Stimulated activated CD4-positive, alpha-beta T cell treated with anti-CD3 and anti-CD28 coated beads, Interleukin-15, amount 100 ng/mL, for 24 hours (primary cell): ENCODE data around the gene RUNX2.

Source experiments
- DNase-seq: peaks from one replicate; pipeline ENCODE4 v3.0.0-alpha.2; 2020

Gene RUNX2

DNA sequence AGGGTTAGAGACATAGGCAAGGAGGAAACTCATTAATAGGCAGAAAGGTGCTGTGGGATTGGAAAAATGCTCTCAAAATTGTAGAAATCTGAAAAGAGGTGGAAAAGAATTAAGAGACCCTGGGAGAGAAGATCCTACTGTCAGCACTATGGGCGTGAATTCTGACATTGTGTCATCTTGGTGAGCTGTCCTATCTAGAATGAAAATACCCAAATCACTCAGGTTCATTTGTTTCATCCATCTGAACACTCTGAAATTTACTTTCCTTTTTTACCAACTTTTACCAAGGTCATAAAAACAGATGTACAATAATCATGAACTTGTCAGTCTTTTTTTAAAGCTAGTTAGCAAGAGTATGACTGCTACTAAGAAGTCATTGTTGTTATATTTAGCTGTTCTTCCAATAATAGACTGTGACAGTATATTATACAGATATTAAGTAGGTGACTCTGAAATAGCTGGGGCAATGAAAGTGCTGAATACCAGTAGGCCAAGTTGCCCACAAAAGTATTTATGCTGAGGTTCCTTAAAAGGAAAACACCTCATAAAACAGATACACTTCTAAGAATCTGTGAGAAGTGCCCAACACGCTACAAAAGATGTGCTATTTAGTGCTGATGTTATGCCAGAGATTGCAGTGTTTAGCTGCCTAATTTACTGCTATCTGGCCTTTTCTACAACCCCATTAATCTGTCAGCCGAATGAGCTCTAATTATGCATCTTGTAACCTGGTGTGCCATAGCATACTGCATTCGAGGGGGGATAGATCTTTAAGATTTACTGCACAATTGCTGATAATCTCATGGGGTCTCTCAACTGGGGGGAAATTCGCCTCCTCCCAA lies 267.1 kb downstream of the RUNX2 start:
- DNase-seq = no peak

DNA sequence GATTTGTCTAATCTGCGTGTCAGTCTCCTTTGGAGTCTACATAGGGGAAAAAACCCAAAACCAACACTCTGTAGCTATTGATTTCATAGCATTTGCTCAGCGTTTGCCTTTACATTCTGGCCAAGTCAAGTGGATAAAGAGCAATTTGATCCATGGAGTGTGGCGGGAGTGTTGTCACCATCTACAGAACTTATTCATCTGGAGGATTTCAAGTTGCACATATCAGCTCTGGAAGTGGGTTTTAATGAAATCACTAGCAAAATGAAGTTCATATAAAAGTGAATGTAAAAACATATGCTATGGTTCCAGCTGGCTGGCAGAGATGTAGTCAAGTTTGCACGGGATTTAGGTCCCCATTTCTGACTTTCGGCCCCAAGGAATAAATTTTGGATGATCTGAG lies 269.3 kb downstream of the RUNX2 start:
- DNase-seq = no peak

DNA sequence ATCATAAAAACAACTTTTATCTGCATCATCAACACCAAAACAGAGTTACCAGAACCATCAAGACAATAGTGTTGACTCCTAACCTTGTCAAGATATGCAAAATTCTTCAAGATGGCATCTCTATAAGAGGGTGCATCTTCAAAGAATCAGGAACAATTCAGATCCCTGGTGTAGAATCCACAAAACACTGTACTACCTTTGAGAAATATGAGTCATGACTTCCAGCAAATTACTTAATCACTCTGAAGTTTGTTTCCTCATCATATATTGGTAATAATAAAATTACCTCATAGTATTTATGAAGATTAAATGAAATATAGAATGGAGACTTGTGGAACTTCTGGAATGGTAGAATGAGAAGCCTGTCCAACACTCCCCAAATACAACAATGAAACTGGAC lies 270.9 kb downstream of the RUNX2 start:
- DNase-seq = no peak

DNA sequence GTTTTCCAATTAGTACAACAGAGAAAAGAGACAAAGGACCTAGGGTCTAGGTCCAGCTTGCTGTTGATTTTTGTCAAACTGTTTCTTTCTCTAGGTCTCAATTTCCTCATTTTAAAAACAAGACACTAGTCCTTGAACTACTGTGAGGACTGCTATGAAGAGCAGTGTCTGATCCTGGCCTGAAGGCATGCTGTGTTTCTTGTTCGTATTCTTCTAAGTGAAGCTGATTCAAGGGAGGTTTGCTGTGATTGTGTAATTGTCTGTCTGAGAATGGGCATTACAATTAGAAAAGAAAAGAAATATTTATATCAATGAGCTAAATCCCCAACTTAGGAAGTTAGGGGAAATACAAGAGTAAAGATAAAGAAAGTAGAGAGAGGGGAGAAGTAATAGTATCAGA lies 277.8 kb downstream of the RUNX2 start:
- DNase-seq = no peak

DNA sequence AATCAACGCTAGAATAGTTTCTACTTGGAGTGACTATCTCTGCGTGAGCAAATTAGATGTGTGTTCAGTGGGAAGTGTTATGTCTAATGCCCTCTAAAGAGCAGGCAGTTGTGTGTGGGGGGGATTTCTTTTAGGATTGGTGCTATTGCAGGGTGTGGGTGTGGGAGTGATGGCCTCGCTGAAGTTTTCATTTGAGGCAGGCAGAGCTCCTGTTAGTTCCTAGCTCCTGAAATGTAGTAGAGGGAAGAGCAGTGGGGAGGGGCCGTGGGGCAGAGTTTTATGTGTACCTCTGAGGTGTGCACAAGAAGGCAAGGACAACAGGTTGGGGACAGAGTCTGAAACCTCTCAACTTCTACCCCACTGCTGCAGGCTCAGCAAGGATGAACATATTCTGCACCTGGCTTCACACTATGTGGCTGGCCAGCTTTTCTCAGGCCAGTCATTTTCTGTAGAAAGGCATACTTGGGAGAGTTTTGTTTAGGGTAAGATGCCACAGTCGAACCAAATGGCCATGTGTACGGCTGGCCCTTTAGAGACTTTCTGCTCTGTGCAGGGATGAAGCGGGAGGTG lies 278.8 kb downstream of the RUNX2 start:
- DNase-seq = no peak

DNA sequence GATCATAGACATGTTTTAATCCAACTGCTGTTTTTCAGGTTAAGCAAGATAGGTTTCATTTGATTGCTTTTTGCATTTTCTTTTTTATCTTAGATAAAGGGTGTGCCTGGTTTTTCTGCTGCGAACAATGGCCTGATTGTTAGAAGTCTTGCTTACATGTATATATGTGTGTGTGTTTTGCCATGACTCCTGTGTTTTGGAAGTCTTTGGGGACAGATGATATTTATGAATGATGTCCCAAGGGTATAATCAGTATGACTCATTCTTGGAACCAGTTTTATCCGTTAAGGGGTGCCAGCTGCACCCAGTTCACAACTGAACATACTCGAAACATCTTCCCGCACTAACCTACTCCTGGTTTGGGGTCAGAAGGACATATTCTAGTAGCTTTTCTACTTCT lies 279.7 kb downstream of the RUNX2 start:
- DNase-seq = no peak

DNA sequence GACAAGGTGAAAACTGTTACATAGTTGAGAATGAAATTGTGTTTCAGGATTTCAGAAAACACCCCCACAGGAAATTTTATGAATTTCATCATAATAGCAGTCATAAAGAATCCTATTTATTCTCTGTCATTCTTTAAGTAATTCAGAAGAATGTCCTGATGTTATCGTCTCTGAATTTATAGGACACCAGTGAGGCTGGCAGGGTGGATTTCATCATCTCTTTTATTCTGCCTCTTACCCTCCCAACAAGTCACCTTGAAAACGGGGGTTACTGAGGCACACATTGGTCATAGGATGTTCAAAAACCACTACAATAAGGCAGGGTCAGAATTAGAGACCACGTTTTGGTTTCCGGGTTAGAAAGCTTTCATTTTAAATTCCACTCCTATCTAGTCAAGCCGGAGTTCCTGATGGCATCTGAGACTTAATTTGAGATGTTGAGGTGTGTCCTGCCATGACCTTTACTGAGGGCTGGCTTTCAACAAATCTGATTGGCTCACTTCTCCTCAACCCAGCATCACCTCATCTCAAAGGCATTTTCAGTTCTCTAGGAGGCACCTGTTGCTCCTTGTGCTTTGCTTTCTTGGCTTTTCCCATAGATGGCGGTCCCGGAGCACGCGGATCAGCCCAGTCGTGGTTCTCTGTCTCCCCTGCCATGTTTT lies 280.3 kb downstream of the RUNX2 start:
- DNase-seq = peak; percentile 37

DNA sequence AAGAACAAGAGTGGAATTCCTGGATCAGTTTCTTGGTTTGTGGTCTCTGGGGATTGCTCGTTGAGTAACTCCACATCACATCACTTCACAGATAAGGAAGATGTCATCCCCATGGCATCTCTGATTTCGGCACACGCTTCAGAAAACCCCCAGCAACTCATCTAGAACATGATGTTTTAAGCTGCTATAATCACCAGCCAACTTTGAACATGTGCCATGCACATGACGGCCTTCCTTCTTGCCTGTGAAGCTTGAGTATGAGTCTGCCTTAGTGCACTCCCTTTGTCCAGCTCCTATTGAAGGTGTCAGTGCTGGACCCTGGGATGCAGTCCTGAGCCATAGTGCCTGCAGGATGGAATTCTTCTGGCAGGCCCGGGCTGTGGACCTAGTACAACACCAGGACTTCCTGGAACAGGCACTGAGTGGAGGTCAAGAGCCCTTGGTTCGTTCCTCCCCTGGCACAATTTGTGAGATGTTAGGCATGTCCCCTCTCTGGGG lies 281.1 kb downstream of the RUNX2 start:
- no peak for DNase-seq

DNA sequence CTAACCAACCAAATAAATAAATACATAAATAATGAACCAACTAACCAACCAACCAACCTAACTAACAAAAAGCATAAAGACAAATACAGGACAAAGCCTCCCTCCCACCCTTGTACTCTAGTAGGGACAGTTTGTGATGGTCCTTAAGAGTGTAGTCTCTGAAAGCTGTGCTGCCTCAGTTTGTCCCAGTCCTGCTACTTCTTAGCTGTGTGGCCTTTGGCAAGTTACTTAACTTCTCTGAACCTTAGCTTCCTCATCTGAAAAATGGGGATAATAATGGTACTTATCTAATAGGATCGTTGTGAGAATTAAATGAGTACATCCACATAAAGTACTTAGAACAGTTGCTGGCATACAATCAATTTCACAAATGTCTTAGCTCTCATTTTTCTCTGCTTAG lies 282.2 kb downstream of the RUNX2 start:
- no peak for DNase-seq

DNA sequence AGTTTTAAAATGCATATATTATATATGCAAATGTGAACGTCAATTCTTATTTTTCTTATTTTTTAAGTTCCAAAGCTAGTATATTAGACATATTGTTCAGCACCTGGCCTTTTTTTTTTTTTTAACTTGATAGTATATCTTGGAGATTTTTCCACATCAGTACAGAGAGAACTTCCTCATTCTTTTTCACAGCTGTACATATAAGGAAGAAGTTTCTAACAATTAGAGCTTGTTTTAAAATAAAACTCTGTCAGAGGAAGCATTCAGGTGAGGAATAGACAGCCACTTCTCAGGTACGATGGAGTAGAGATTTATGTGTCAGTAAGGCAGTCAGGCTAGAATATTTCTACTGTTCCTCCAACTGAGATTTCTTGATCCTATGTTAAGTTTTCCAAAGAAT lies 282.7 kb downstream of the RUNX2 start:
- DNase-seq = no peak

DNA sequence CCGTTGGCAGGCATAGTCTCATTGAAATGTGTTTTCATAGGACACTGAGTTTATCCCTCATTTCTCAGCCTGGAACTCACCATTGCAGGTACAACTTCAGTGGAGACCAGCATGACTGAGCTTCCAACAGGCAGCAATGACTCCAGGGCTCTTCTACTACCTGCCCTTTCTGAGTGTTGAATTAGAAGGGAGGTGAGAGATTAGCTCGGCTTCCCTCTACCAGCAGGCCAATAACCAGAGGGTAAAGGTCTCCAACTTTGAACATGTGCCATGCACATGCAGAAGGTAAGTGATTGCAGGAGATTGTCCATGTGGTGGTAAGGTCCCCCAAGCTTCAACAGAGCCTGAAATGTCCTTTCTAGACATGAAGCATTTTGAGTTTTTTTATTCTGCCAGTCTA lies 283.4 kb downstream of the RUNX2 start:
- DNase-seq = no peak

DNA sequence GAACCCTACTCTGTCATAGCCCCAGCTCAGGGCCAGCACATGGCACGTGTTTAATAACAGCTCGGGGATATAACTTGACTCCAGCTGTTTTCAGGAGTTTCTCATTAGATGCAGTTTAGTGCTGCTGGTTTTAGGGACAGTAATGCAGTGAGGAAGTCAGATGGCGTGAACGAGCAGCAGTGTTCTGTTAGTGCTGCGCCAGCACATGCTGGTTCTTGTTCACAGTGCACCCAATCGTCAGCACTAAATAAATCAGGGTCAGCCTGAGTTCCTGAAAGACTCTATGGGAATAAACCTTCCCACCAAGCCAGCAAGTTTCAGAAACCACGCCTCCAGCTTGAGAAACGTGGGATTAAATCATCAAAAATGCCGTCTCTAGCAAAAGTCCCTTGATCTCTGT lies 285.5 kb downstream of the RUNX2 start:
- DNase-seq = no peak

DNA sequence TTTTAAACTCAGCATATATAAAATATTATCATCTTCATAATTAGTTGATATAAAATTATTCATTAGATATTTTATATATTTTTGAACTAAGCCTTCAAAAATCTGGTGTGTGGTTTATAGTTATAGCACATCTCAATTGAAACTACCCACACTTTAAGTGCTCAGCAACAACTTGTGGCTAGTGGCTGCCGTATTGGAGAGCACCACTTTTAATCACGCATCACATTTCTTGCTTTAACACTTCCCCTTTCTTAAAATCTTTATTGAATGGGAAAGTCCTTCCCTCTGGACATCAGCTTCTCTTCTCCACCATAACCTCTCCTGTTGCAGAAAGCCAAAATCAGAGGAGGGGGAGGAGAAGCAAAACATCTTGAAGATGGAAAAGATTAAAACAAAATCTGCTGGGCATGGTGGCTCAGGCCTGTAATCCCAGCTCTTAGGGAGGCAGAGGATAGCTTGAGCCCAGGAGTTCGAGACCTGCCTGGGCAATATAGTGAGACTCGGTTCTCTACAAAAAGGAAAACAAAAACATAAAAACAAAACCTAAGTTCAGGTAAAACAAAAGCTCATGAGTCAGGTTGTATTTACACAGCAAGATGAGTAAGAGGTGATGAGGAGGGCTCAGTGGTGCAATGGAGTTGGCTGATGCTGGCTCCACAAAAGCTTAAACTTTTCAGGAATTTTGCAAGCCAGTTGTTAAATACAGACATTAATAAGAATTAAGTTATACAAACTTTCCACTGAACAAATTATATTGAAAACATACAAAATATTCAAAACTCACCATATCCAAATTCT lies 286.6 kb downstream of the RUNX2 start:
- DNase-seq = no peak

DNA sequence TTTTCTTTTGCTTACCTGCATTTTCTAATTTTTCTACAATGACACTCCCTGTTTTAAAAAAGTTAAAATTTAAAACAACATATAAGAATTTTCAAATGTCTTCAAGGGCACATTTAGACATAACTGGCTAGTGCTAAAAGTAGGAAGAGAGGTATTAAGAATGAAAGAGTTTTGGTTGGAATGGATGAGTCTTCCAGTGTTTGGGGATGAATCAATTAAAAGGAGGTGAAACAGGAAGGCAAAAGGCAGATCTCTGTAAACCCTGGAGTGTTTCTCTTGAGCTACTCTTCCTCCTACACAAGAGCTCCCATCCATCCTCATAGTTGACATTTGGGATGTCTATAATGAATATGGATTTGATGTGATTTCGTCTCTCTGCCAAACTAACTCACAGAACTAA lies 288.1 kb downstream of the RUNX2 start:
- no peak for DNase-seq

DNA sequence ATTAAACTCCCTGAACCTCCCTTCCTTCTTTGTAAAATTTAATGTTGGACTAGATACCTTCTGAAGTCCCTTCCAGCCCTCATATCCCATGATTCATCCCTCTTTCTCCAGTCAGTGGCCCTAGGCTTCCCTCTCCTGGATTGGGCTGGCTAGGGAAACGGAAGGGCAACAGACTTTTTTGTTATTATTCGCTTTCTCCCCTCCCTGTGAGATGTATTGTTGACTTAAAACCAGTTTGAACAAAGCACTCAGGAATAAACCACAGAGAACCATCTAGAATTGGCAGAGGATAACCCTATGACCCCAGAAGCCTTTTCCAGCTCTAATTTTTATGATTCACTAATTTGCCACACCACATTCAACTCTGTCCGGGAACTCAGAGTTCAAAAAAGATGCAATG lies 289.3 kb downstream of the RUNX2 start:
- no peak for DNase-seq

DNA sequence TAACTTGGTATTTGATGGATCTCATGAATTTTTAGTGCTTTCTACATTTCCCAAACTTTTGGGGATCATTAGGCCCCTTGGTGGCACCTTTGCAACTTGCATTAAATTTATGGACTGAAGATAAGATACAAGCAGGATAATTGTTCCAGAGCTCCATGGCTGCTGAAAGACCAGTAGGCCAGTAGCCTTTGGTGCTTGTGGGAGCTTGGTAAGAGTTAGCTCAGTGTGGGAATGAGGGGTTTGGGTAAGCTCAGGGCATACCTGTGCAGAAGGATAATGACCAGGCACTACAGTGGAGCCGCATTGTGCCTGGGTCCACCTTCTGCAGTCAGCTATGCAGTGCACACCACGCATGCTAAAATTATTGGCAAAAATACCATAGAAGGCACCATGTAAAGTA lies 290.1 kb downstream of the RUNX2 start:
- DNase-seq = no peak

DNA sequence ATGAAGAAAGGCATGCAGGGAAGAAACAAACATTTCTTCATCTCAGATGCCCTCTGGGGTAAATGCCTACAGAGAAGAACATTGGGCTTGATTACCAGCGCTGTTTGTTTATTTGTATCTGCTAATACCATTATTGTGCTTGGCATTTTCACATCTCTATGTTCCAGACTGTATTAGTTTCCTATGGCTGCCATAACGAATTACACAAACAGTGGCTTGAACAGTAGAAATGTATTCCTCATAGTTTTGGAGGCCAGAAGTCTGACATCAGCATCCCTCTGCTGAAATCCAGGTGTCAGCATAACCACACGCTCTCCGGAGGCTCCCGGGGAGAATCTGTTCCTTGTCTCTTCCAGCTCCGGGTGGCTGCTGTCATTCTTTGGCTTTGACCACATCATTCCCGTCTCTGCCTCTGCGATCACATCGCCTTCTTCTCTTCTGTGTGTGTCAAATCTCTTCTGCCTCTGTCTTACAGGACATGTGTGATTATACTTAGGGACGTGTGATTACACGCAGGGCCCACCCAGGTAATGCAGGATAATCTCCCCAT lies 291.2 kb downstream of the RUNX2 start:
- DNase-seq = no peak

DNA sequence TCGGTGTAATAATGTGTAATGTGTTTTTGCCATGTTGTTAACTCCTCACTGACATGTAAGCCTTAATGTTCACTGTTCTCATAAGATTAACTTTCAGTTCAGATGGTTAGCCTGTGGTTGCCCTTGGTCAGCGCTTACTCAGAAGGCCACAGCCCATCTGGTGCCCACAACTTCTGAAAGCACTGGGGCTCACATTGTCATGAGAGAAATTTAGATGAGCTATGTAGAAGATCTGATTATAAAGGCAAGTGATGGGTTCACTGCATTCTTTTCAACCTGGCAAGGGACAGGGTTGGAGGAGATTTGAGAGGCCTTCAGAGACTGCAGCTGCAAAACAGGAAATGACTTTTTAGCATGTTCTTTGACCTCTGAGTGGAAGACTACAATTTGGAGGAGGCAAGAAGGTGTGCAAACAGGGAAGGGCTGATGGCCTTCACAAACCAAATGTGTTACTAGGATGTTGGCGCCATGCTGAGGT lies 291.9 kb downstream of the RUNX2 start:
- DNase-seq = peak; percentile 27

DNA sequence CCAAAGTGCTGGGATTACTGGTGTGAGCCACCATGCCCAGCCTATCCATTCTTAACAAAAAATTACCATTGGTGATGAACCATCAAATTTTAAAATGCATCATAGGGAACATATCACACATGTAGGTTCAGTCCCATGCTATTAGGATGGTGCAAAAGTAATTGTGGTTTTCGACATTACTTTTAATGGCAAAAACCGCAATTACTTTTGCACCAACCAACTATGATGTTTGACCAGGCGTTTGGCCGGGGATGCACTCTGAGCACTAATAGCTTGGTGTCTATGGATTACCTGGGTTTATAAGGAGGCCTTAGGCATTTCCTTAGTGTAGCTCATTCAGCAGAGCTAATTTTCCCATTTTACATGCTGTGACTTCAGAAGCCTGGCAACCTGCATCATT lies 296.1 kb downstream of the RUNX2 start:
- no peak for DNase-seq

DNA sequence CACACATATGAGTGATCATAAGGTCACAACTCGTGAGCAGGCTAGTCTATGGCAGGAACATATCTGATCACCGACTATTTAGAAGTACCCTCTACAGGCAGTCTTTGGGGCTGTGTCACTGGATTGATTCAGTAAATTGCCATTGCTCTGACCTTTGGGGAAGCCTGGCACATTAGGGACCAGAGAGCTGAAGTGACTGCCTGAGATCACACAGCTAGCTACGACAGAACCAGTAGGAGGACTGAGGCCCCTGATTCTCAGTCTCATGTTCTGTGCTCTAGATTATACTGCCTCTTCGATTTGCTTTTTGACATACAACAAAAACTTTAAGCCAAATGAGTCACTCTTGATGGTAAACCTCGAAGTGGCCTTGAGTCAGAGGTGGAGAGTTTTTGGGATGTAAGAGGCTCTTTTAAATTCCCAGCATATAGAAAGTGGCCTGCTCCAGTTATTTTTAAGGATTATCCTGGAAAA lies 297.1 kb downstream of the RUNX2 start:
- peak; percentile 41 for DNase-seq

DNA sequence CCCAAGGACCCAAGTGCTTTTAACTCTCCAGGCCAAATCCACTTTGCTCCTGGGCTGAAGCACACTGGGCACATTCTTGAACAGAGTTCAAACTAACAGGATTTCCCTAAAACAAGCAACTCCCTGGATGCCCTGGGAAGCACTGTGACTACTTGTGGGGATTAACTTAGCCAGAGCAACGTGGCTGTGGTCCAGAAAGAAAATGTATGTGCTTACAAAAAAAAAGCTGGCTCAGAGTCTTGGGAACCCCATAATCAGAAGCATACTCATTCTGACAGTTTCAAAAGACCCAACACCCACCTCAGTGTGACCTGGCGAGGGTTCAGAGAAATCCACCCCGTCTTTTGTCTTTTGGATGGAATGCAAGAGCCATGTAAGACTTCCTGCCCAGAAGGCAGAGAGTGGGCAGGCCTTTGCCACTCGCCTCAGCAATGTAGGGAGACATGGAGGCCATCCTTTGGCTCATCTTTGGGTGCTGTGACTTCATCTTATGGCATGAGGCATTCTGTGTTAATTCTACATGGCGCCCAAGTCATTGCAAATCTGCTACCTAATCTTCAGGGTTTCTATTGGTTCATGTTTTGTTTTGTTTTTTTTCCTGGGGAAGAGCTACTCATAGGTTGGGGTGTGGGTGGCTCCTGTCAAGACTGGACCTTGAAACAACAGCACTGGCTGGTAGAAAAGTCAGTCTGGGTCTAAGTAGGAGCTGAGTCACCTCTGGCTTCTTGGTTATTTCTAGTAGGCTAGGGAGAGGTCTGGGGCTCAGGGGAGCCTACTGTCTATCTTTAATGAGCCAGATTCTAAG lies 298.2 kb downstream of the RUNX2 start:
- DNase-seq = peak; percentile 47

DNA sequence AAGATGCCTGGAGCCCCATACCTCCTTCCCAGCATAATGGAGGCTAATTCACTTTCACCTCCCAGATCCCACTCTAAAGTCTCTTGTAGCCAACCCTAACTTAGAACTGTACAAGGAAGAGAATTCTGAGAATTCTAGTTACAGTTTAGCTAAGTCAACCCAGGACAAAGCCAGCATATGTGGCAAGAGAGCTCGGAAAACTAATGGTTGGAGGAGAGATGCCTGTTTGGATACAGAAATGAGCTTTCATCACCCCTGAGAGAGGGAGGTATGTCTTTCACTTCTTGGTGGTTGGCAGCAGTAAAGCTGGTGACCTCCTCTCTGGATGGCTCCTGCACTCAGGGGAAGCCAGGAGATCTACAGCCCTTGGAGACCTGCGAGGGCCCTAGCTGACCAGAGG lies 302.2 kb downstream of the RUNX2 start:
- no peak for DNase-seq
